Ishikawa (cell line): Measurements from ENCODE around the gene STK26.
A peak's percentile ranks its signal among the peaks of the same experiment; 100 is the strongest.

Experiments
- CEBPB ChIP-seq: IDR thresholded peaks from 2 replicates; pipeline ENCODE4 v1.6.1; 2012
- CREB1 ChIP-seq: IDR thresholded peaks from 2 replicates; pipeline ENCODE4 v1.6.1; 2012; ENCODE audit warnings: low read depth
- EGR1 ChIP-seq: IDR thresholded peaks from 2 replicates; pipeline ENCODE4 v1.6.1; 2012
- EP300 ChIP-seq: IDR thresholded peaks from 2 replicates; pipeline ENCODE4 v1.6.1; 2012; ENCODE audit warnings: borderline replicate concordance
- FOXM1 ChIP-seq: IDR thresholded peaks from 2 replicates; pipeline ENCODE4 v1.6.1; 2012; ENCODE audit warnings: low read depth, borderline replicate concordance
- NFIC ChIP-seq: IDR thresholded peaks from 2 replicates; pipeline ENCODE4 v1.6.1; 2012
- RAD21 ChIP-seq: IDR thresholded peaks from 2 replicates; pipeline ENCODE4 v1.6.1; 2012; ENCODE audit warnings: low read depth
- TAF1 ChIP-seq: IDR thresholded peaks from 2 replicates; pipeline ENCODE4 v1.6.1; 2012; ENCODE audit warnings: low read depth, mild to moderate bottlenecking
- TCF12 ChIP-seq: IDR thresholded peaks from 2 replicates; pipeline ENCODE4 v1.6.1; 2012; ENCODE audit warnings: low read depth
- TEAD4 ChIP-seq: IDR thresholded peaks from 2 replicates; pipeline ENCODE4 v1.6.1; 2012
- YY1 ChIP-seq: IDR thresholded peaks from 2 replicates; pipeline ENCODE4 v1.6.1; 2012; ENCODE audit warnings: low read depth
- ZBTB7A ChIP-seq: IDR thresholded peaks from 2 replicates; pipeline ENCODE4 v1.6.1; 2012; ENCODE audit warnings: low read depth
- TF ChIP-seq, protein P1 (sequence below): IDR thresholded peaks from 2 replicates; pipeline ENCODE4 v1.6.1; 2012; ENCODE audit warnings: low read depth, mild to moderate bottlenecking
- TF ChIP-seq, protein P2 (sequence below): IDR thresholded peaks from 2 replicates; pipeline ENCODE4 v1.6.1; 2012
- TF ChIP-seq, protein P3 (sequence below): IDR thresholded peaks from 2 replicates; pipeline ENCODE4 v1.6.1; 2012

Gene STK26

DNA sequence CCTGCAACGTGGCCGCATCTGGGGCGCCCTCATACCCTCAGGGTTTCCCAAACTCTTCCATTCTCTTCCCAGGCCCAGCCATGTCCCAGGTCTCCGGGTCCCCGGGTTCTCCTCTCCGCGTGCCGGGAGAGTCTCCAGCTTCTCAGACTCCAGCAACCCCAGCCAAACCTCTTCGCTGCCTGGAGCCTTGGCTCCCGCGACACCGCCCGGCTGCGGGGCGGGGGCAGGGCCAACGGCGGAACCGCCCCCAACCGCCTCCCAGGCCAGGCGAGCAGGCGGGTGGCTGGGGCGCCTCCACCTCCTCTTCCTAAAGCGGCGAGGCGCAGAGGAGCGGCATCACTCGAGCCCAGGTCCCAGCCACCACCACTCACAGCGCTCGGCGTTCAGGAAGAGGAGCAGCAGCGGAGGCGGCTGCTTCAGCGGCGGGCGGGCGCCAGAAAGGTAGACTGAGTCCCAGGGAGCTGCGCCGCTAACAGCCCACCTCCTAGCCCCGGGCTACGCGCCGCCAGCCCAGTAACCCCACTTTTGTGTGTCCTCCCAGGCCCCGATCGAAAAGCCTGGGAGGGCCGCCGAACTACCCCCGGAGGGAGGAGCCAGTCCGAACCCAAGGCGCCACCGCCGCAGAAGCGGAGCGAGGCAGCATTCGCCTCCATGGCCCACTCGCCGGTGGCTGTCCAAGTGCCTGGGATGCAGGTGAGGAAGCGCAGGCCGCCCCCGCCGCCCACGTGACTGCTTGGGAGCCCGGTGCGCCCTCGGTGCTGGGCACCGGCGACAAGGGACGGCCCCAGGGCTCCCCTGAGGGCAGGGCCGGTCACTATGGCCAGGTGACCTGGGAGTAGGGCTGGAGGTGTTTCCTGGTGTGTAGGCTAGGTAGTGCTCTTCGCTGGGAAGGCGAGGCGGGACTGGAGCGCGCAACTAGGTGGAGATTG, at the start of gene STK26:
Gene STK26 (plus strand): TSS at position 336 of the 929 bp plus-strand sequence. CDS start 316 bp downstream, at position 652.
- TF ChIP-seq, protein P1, sequence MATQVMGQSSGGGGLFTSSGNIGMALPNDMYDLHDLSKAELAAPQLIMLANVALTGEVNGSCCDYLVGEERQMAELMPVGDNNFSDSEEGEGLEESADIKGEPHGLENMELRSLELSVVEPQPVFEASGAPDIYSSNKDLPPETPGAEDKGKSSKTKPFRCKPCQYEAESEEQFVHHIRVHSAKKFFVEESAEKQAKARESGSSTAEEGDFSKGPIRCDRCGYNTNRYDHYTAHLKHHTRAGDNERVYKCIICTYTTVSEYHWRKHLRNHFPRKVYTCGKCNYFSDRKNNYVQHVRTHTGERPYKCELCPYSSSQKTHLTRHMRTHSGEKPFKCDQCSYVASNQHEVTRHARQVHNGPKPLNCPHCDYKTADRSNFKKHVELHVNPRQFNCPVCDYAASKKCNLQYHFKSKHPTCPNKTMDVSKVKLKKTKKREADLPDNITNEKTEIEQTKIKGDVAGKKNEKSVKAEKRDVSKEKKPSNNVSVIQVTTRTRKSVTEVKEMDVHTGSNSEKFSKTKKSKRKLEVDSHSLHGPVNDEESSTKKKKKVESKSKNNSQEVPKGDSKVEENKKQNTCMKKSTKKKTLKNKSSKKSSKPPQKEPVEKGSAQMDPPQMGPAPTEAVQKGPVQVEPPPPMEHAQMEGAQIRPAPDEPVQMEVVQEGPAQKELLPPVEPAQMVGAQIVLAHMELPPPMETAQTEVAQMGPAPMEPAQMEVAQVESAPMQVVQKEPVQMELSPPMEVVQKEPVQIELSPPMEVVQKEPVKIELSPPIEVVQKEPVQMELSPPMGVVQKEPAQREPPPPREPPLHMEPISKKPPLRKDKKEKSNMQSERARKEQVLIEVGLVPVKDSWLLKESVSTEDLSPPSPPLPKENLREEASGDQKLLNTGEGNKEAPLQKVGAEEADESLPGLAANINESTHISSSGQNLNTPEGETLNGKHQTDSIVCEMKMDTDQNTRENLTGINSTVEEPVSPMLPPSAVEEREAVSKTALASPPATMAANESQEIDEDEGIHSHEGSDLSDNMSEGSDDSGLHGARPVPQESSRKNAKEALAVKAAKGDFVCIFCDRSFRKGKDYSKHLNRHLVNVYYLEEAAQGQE = no peak
- TF ChIP-seq YY1 = no peak
- no peak for TF ChIP-seq TEAD4
- TF ChIP-seq TCF12 = no peak
- no peak for TF ChIP-seq CREB1
- TF ChIP-seq, protein P2, sequence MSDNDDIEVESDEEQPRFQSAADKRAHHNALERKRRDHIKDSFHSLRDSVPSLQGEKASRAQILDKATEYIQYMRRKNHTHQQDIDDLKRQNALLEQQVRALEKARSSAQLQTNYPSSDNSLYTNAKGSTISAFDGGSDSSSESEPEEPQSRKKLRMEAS = peak; percentile 14; the same call in 1 of the 2 replicates
- TF ChIP-seq EGR1 = peak; percentile 45; the same call in 1 of the 2 replicates
- TF ChIP-seq RAD21 = no peak
- no peak for TF ChIP-seq CEBPB
- no peak for TF ChIP-seq EP300
- no peak for TF ChIP-seq FOXM1
- peak; percentile 51; the same call in 1 of the 2 replicates for TF ChIP-seq TAF1
- TF ChIP-seq ZBTB7A = no peak
- TF ChIP-seq, protein P3, sequence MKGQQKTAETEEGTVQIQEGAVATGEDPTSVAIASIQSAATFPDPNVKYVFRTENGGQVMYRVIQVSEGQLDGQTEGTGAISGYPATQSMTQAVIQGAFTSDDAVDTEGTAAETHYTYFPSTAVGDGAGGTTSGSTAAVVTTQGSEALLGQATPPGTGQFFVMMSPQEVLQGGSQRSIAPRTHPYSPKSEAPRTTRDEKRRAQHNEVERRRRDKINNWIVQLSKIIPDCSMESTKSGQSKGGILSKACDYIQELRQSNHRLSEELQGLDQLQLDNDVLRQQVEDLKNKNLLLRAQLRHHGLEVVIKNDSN = peak; percentile 88
- TF ChIP-seq NFIC = no peak

DNA sequence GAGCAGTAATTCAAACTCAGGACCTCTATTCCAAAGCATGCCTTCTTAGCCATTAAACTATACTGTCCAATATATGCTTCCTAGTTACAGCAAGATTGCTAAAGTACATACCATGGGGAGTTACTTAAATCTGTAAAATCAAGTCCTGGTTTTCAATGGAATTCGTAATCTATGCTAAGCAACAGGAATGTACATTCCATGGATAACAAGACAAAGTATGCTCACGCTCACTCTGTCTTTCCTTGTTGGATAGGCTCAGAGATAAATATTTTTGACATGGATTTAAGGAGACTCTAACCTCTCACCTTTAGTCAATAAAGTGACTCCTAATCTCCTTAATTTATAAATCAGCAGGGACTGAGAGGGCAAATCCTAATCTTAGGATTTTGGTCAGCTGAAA, 47.3 kb upstream of the STK26 start:
- TF ChIP-seq CEBPB = no peak
- TF ChIP-seq TEAD4 = no peak
- TF ChIP-seq NFIC = no peak
- TF ChIP-seq, protein P2 = no peak

DNA sequence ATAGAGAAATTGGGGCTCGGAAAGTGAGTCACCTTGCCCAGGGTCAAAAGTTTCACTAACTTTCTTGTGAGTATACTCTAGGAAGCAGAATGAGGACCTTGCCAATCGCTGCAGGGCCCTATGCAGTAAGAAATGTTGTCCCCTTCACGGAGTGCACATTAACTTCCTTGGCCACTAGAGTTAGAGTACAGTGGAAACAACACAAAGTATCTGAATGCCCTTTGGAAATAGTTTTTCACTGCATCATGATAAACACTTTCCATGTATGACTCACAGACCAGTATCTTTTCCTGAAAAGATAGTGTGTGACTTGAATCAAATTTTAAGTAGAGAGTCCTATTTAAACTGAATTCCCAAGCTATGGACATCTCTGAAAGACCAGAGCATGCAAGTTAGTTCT, 45.5 kb upstream of the STK26 start:
- TF ChIP-seq EP300 (no peak), YY1 (no peak)

DNA sequence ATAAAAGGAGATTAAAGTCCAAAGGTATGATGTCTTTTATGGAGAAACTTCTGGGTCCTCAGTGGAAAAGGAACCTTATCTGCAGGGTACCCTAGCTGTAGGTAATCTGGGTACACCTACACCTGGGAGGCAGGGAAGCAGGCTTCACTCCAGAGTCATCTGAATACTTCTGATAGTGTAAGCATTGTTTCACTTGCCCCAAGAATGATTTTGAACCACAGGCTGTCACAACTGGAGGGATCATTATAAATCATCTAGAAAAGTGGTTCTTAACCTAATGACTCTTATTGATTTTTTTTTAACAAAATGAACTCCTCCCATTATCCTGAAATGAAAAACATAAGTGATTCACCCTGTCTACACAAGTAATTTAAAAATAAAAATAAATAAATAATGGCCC, 44.0 kb upstream of the STK26 start:
- TF ChIP-seq RAD21 (no peak), FOXM1 (no peak), NFIC (no peak), YY1 (no peak), CEBPB (no peak), EGR1 (no peak), TAF1 (no peak), TEAD4 (no peak), TCF12 (no peak), ZBTB7A (no peak), CREB1 (no peak), EP300 (no peak)
- TF ChIP-seq, protein P2 = no peak
- TF ChIP-seq, protein P3 = no peak

DNA sequence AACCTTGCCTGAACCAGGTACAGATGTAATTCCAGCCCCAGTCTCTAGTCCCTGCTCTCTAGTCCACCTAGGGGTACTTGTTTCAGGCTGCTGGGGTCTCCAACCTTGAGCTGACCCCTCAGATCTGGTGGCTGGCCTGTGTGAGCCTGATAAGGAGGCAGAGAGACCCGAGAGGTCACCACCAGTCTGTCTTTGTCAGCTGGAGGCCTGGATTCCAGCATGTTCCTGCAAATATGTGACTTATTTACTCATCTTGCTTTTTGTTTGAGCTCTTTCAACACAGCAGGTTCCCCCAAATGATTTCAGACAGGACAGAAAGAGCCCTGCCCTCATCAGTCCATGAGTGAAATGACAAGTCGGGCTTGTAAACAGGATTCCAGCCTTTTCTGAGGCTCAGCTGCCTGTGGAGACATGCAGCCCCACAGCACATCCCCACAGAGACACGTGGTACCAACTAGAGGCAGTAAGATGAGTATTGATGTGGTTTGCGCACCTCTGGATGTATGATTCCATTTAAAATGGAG, 37.5 kb upstream of the STK26 start:
- TF ChIP-seq, protein P2 = no peak
- TF ChIP-seq TCF12 = no peak
- TF ChIP-seq CEBPB = no peak
- TF ChIP-seq, protein P1 = no peak
- TF ChIP-seq RAD21 = no peak
- TF ChIP-seq, protein P3 = no peak
- no peak for TF ChIP-seq EGR1
- no peak for TF ChIP-seq TEAD4
- no peak for TF ChIP-seq NFIC
- TF ChIP-seq FOXM1 = no peak
- TF ChIP-seq CREB1 = no peak
- no peak for TF ChIP-seq EP300
- no peak for TF ChIP-seq ZBTB7A
- TF ChIP-seq YY1 = no peak
- TF ChIP-seq TAF1 = no peak
